ENCODE data around the gene PLEKHO2.

GRCh38 chr15:64816452-64816851 lies 25.3 kb upstream of the PLEKHO2 start:
- TF ChIP-seq USF1 (IDR thresholded peaks at IDR 0.05; ENCODE audit: borderline replicate concordance, low read depth) (no peak), SIN3A (IDR thresholded peaks at IDR 0.05; ENCODE audit: borderline replicate concordance, low read depth, low read length) (no peak), EZH2phosphoT487 (IDR thresholded peaks at IDR 0.05; ENCODE audit: borderline replicate concordance, low read depth) (no peak), FOXJ3 (CRISPR knock-in tag; IDR thresholded peaks at IDR 0.05) (no peak), MXI1 (IDR thresholded peaks at IDR 0.05; ENCODE audit: low read depth, low read length) (no peak), ZBTB33 (IDR thresholded peaks at IDR 0.05; ENCODE audit: borderline replicate concordance, low read depth) (no peak), YY1 (IDR thresholded peaks at IDR 0.05; ENCODE audit: low read depth) (no peak), CTCF (IDR thresholded peaks at IDR 0.05) (no peak), FOSL2 (IDR thresholded peaks at IDR 0.05; ENCODE audit: borderline replicate concordance, low read depth) (no peak)
